GM12878 (cell line): ENCODE data around the gene PALLD. TPM values are rescaled to one million over a fixed set of nuclear protein-coding genes. Genes with fewer than 3 reads are reported as not detected.

Experiments used
- ELK1 ChIP-seq: IDR thresholded peaks from 2 replicates; pipeline ENCODE4 v1.6.1; 2012; ENCODE audit warnings: low read depth, low read length, improper control_type of control experiment
- NFYA ChIP-seq: IDR thresholded peaks from 2 replicates; pipeline ENCODE4 v1.6.1; 2011; ENCODE audit warnings: low read depth, mild to moderate bottlenecking, low read length, improper control_type of control experiment, borderline replicate concordance
- SMAD5 ChIP-seq: IDR thresholded peaks from 2 replicates; pipeline ENCODE4 v1.6.1; 2016; ENCODE audit warnings: antibody characterized with exemption, low read depth
- TCF3 ChIP-seq: IDR thresholded peaks from 2 replicates; pipeline ENCODE4 v1.6.1; 2012; ENCODE audit warnings: low read depth, mild to moderate bottlenecking, low read length, borderline replicate concordance; ENCODE audit not compliant: insufficient read depth
- ZBTB11 ChIP-seq: fragments of 450-650 bp; formaldehyde crosslinking; IDR thresholded peaks from 2 replicates; pipeline ENCODE4 v1.5.0; 2022; ENCODE audit warnings: mild to moderate bottlenecking, missing genetic modification characterization
- ZNF592 ChIP-seq: fragments of 450-650 bp; IDR thresholded peaks from 2 replicates; pipeline ENCODE4 v1.6.1; 2017; ENCODE audit warnings: mild to moderate bottlenecking, moderate library complexity
- polyA plus RNA-seq, 11 experiments: library from polyadenylated mRNA; depleted of rRNA in 4 of 11; unstranded in 6 of 11; stranded (reverse) in 5 of 11; fragments of >200 nt; fragmentation: Nextera tagmentation in 4 of 11; fragmentation: Illumina TruSeq in 1 of 11; extraction: Ambion mirVana in 4 of 11; extraction: Trizol in 1 of 11; gene quantifications; 1 replicate in 1 of 11; 2 replicates in 10 of 11; pipeline versions ENCODE4 v1.2.1 to v1.2.3, GENCODE V29; 2011 to 2016; ENCODE audit warnings: inconsistent platforms in 2 of 11, missing spikeins in 2 of 11, low read depth in 1 of 11
- total RNA-seq, 4 experiments: library from RNA; depleted of rRNA in 3 of 4; stranded (reverse); fragments of >200 nt in 3 of 4; fragmentation: Illumina TruSeq in 1 of 4; extraction: Trizol in 1 of 4; gene quantifications; 2 replicates each; pipeline versions ENCODE4 v1.2.1 to v1.2.3, GENCODE V29; 2013 to 2021
- TF ChIP-seq, protein P1 (sequence below): IDR thresholded peaks from 2 replicates; pipeline ENCODE4 v1.6.1; 2012; ENCODE audit warnings: mild to moderate bottlenecking, low read depth, low read length
- TF ChIP-seq, protein P2 (sequence below): fragments of 450-650 bp; IDR thresholded peaks from 2 replicates; pipeline ENCODE4 v1.6.1; 2016; ENCODE audit warnings: mild to moderate bottlenecking, moderate library complexity, borderline replicate concordance

Gene PALLD
- total and polyA plus RNA-seq, 10 of the 15 experiments (the other 5 are each of a cell fraction or from before 2014, with no cell fraction given), result 1.0 to 7.7 (median 1.7) TPM

DNA sequence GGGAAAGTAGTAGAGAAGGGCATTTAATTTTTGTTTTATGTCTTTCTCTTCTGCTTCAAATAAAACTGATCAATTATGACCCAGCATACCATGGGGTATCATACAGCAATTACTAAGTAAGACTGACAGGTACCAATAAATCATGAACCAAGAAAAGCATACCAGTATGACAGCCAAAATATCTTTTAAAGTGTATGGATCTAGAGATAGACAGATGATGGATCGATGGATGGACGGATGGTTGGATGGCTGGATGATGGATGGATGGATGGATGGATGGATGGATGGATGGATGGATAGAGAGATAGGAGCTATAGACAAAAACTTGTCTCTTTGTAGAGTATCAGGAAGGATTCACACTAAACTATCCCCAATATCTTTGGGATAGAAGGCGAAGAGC is 18.0 kb upstream of the PALLD start (continued):
- TF ChIP-seq, protein P1, sequence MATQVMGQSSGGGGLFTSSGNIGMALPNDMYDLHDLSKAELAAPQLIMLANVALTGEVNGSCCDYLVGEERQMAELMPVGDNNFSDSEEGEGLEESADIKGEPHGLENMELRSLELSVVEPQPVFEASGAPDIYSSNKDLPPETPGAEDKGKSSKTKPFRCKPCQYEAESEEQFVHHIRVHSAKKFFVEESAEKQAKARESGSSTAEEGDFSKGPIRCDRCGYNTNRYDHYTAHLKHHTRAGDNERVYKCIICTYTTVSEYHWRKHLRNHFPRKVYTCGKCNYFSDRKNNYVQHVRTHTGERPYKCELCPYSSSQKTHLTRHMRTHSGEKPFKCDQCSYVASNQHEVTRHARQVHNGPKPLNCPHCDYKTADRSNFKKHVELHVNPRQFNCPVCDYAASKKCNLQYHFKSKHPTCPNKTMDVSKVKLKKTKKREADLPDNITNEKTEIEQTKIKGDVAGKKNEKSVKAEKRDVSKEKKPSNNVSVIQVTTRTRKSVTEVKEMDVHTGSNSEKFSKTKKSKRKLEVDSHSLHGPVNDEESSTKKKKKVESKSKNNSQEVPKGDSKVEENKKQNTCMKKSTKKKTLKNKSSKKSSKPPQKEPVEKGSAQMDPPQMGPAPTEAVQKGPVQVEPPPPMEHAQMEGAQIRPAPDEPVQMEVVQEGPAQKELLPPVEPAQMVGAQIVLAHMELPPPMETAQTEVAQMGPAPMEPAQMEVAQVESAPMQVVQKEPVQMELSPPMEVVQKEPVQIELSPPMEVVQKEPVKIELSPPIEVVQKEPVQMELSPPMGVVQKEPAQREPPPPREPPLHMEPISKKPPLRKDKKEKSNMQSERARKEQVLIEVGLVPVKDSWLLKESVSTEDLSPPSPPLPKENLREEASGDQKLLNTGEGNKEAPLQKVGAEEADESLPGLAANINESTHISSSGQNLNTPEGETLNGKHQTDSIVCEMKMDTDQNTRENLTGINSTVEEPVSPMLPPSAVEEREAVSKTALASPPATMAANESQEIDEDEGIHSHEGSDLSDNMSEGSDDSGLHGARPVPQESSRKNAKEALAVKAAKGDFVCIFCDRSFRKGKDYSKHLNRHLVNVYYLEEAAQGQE, result no peak
- no peak for TF ChIP-seq ELK1
- no peak for TF ChIP-seq NFYA
- TF ChIP-seq ZNF592, result no peak
- TF ChIP-seq TCF3, result no peak
- TF ChIP-seq ZBTB11 (CRISPR knock-in tag), result no peak
- TF ChIP-seq, protein P2, sequence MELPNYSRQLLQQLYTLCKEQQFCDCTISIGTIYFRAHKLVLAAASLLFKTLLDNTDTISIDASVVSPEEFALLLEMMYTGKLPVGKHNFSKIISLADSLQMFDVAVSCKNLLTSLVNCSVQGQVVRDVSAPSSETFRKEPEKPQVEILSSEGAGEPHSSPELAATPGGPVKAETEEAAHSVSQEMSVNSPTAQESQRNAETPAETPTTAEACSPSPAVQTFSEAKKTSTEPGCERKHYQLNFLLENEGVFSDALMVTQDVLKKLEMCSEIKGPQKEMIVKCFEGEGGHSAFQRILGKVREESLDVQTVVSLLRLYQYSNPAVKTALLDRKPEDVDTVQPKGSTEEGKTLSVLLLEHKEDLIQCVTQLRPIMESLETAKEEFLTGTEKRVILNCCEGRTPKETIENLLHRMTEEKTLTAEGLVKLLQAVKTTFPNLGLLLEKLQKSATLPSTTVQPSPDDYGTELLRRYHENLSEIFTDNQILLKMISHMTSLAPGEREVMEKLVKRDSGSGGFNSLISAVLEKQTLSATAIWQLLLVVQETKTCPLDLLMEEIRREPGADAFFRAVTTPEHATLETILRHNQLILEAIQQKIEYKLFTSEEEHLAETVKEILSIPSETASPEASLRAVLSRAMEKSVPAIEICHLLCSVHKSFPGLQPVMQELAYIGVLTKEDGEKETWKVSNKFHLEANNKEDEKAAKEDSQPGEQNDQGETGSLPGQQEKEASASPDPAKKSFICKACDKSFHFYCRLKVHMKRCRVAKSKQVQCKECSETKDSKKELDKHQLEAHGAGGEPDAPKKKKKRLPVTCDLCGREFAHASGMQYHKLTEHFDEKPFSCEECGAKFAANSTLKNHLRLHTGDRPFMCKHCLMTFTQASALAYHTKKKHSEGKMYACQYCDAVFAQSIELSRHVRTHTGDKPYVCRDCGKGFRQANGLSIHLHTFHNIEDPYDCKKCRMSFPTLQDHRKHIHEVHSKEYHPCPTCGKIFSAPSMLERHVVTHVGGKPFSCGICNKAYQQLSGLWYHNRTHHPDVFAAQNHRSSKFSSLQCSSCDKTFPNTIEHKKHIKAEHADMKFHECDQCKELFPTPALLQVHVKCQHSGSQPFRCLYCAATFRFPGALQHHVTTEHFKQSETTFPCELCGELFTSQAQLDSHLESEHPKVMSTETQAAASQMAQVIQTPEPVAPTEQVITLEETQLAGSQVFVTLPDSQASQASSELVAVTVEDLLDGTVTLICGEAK, result no peak
- TF ChIP-seq SMAD5, result no peak
- TF ChIP-seq, all 136 proteins: peak for 0
